Tibial nerve (tissue), 3 donors: Measurements from ENCODE around the gene KRT14.

ENCODE experiments used
- POLR2A ChIP-seq, 2 donors: fragments of 450-650 bp; IDR thresholded peaks; one replicate each; pipeline ENCODE4 v1.6.1; 2017; ENCODE audit warnings: antibody characterized with exemption in 2 of 2, mild to moderate bottlenecking in 2 of 2, moderate library complexity in 2 of 2
- TF ChIP-seq, protein P1 (sequence below), 5 experiments: fragments of 200-600 bp in 3 of 5; fragments of 450-650 bp in 2 of 5; sonication (generic) in 3 of 5; IDR thresholded peaks; one replicate each; pipeline ENCODE4 v1.5.1; 2016 to 2019; ENCODE audit warnings: antibody characterized with exemption in 5 of 5, mild to moderate bottlenecking in 3 of 5, moderate library complexity in 2 of 5

DNA sequence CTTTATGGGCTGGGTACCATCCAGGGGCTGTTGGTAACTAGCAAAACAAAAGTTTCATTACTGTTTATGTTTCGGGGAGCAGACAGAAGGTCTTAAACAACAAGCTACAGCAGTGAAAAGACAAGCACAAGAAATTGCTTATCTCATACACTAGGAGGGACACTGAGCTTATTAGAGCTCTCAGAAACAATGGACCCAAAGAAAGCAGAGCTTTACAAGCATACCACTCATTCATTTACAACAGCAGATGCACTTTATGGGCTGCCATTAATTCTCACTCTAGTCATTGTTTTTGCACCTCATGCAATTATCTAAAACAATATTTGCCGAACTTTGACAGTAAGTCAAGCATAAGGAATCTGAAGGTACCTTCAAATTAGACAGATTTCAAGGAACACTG lies 15.8 kb upstream of the KRT14 start:
- TF ChIP-seq, protein P1, sequence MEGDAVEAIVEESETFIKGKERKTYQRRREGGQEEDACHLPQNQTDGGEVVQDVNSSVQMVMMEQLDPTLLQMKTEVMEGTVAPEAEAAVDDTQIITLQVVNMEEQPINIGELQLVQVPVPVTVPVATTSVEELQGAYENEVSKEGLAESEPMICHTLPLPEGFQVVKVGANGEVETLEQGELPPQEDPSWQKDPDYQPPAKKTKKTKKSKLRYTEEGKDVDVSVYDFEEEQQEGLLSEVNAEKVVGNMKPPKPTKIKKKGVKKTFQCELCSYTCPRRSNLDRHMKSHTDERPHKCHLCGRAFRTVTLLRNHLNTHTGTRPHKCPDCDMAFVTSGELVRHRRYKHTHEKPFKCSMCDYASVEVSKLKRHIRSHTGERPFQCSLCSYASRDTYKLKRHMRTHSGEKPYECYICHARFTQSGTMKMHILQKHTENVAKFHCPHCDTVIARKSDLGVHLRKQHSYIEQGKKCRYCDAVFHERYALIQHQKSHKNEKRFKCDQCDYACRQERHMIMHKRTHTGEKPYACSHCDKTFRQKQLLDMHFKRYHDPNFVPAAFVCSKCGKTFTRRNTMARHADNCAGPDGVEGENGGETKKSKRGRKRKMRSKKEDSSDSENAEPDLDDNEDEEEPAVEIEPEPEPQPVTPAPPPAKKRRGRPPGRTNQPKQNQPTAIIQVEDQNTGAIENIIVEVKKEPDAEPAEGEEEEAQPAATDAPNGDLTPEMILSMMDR (IDR thresholded peaks at IDR 0.05), result no peak
- no peak for TF ChIP-seq POLR2A (IDR thresholded peaks at IDR 0.05)
